GM21619 (cell line): ENCODE results near the gene SPNS1.
"Not testable (repeated sequence)": the region's sequence is repeated elsewhere in the genome, so short reads cannot be mapped to it uniquely, and the experiment has no call there.

Experiments
- ATAC-seq: cut with Tn5 transposase; IDR thresholded peaks from one replicate; pipeline ENCODE4 v1.9.1; 2021; ENCODE audit not compliant: unreplicated experiment

SPNS1 gene

GRCh38 chr16:28958216-28958615 lies 16.4 kb upstream of the SPNS1 start:
- ATAC-seq = no peak

GRCh38 chr16:28958836-28959235 lies 15.7 kb upstream of the SPNS1 start:
- ATAC-seq = no peak

- no peak for ATAC-seq
Measured at GRCh38 chr16:28964072-28964471, 10.5 kb upstream of the SPNS1 start.

- no peak for ATAC-seq
Measured at GRCh38 chr16:28964496-28964895, 10.1 kb upstream of the SPNS1 start.

- no peak for ATAC-seq
Measured at GRCh38 chr16:28967156-28967555, 7.4 kb upstream of the SPNS1 start.

- ATAC-seq = not testable (repeated sequence)
Measured at GRCh38 chr16:28969696-28970095, 4.9 kb upstream of the SPNS1 start.

GRCh38 chr16:28974007-28974436 lies 556 bp upstream of the SPNS1 start:
- no peak for ATAC-seq

GRCh38 chr16:28975158-28975599 lies 601 bp downstream of the SPNS1 start:
- ATAC-seq = peak; percentile 23

- no peak for ATAC-seq
Measured at GRCh38 chr16:28977703-28978662, 3.4 kb downstream of the SPNS1 start.

GRCh38 chr16:28980330-28980729 lies 5.8 kb downstream of the SPNS1 start:
- ATAC-seq = not testable (repeated sequence)

- no peak for ATAC-seq
Measured at GRCh38 chr16:28980929-28981328, 6.4 kb downstream of the SPNS1 start.

GRCh38 chr16:28981517-28981916 lies 6.9 kb downstream of the SPNS1 start:
- no peak for ATAC-seq

GRCh38 chr16:28982418-28982817 lies 7.8 kb downstream of the SPNS1 start:
- no peak for ATAC-seq

- no peak for ATAC-seq
Measured at GRCh38 chr16:28982949-28983348, 8.4 kb downstream of the SPNS1 start.

GRCh38 chr16:28983644-28984043 lies 9.1 kb downstream of the SPNS1 start:
- ATAC-seq = no peak

- ATAC-seq = no peak
Measured at GRCh38 chr16:28984091-28984490, 9.5 kb downstream of the SPNS1 start.

- no peak for ATAC-seq
Measured at GRCh38 chr16:28984619-28985135, 10.1 kb downstream of the SPNS1 start, which contains the start of gene LAT. TSS of gene LAT (plus strand) at chr16:28985052. CDS start at chr16:28985418, 366 bp downstream.

GRCh38 chr16:28985211-28986041 lies 10.8 kb downstream of the SPNS1 start:
- ATAC-seq = no peak

GRCh38 chr16:28986046-28986445 lies 11.5 kb downstream of the SPNS1 start:
- ATAC-seq = no peak

GRCh38 chr16:28986492-28986891 lies 11.9 kb downstream of the SPNS1 start:
- ATAC-seq = no peak

- no peak for ATAC-seq
Measured at GRCh38 chr16:28987170-28987853, 12.7 kb downstream of the SPNS1 start.
